Stimulated activated CD4-positive, alpha-beta T cell treated with anti-CD3 and anti-CD28 coated beads, Interleukin-15, amount 100 ng/mL, for 1 hour (primary cell): ENCODE data around the gene BCAS3.

Experiments used
- DNase-seq, 2 donors: peaks; one replicate each; pipeline ENCODE4 v3.0.0-alpha.2; 2020; ENCODE audit warnings: low read depth in 1 of 2, low spot score in 1 of 2

Gene BCAS3

DNA sequence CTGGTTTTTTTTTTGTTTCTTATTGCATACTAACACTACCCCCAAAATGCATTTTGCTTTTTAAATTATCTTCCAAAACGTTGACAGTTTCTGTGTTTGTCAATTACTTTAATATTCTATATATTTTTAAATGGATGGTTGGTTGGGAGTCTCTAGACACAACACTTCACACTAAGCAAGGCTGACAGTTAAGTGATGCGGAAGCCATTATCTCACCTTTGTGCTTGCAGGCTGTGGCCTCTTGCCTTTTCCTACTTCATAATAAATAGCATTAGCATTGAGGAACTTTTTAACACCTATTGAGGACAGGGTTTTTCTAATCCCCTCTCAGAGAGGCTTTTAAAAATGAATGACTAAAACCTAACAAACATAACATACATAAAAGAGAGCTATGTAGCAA, 441.2 kb downstream of the BCAS3 start:
- DNase-seq: no peak

DNA sequence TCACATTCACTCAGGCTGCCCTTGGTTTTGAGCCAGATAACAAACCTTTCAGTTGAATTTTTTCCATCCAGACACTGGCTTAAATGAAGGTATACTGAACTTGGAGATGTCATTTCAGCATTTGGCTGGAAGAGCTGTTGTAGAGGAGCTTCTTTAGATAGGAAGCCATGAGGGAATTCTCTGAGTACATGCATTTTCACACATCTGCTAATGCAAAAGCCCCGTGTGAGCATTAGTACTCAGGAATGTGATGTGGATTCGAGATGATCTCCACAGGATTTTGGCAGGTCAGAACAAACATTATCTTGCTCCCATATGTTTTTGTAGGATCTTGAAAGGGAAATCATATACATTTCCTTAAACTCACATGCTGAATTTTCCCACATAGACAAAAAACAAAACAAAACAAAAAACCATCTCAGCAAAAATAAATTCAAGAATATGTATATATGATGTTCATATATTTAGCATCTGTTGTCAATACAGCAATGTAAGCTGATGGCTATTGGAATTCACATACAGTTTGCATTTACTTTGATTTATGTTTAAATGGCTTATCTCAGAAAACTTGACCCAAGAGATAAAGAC, 444.8 kb downstream of the BCAS3 start:
- no peak for DNase-seq

- no peak for DNase-seq
These were observed 446.9 kb downstream of the BCAS3 start for GRCh38 chr17:61124562-61124961.

DNA sequence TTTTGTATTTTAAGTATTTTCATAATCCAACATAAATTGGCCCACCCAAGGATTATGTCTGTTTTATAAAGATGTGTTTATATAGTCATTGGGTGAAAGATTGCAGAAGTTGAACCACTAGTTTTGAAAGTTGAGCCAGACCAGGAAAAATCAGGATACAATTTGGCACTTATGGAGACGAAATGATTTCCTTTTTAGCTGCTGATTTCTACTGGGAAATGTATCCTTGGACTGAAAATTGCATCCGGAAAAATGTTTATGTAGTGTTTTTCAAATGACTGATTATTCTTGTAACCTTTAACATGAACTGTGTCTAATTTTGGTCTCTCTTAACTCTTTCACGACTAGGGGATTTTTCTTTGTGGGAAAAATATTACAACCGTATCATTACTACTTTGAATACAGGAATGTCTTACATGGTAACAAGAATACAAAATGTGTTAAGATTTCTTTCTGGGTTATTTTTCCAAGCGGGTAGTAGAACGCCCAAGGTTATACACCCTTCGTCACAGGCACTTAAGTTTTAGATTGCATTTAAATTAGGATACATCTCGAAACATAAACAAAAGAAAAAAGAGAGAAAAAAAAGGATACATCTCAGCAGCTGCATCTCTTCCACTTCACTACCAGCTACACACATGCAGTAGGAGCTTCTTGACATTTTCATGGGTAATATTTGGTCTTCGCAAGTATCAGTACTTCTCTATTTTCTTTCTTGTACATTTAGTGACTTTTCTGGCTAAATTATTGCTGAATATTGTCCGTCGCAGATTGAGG, 449.0 kb downstream of the BCAS3 start:
- no peak for DNase-seq

- no peak for DNase-seq
These were observed 450.3 kb downstream of the BCAS3 start for GRCh38 chr17:61127960-61128359.

DNA sequence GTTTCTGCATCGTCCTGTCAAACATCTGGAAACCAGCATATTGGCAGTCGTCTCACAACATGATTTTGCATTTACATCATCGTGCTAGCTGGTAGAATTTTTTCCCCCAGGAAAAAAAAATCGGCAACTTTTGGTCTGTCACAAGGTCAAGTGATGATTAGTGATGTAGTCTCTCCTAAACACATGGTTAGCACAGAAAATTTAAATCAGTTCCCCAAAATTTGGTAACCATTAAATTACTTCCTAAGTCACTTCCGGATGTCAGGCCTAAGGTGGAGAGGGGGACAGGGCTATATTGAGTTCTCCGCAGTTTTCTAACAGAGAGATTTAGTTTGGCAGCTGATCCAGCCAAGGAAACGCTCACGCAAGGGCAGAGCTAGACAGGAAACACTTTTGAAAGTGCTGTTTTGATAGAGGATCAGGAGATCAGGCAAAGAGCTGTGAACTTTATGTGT, 451.0 kb downstream of the BCAS3 start:
- no peak for DNase-seq

GRCh38 chr17:61129267-61130254, 451.9 kb downstream of the BCAS3 start:
- no peak for DNase-seq

GRCh38 chr17:61130330-61130729, 452.7 kb downstream of the BCAS3 start:
- DNase-seq: no peak

- DNase-seq: no peak
These were observed 453.9 kb downstream of the BCAS3 start for GRCh38 chr17:61131585-61131984.

GRCh38 chr17:61132524-61132923, 454.9 kb downstream of the BCAS3 start:
- DNase-seq: no peak

DNA sequence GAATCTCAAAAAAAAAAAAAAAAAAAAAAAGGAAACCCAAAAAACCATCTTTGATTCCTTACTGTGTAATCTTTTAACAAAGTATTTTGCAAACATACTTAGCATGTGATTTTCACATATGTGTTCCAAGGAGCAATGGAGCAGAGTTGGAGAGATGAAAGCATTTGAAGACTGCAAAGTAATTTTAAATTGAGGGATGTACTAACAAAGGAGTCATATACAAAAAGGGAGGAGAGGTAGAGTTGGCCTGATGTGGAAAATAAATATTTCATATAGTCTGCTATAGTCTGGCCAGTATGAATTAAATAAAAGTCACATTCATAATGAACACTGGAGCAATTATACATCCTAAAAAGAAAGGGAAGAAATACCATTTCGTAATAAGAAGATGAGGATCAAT, 456.2 kb downstream of the BCAS3 start:
- no peak for DNase-seq

- no peak for DNase-seq
These were observed 457.0 kb downstream of the BCAS3 start for GRCh38 chr17:61134551-61135235.

DNA sequence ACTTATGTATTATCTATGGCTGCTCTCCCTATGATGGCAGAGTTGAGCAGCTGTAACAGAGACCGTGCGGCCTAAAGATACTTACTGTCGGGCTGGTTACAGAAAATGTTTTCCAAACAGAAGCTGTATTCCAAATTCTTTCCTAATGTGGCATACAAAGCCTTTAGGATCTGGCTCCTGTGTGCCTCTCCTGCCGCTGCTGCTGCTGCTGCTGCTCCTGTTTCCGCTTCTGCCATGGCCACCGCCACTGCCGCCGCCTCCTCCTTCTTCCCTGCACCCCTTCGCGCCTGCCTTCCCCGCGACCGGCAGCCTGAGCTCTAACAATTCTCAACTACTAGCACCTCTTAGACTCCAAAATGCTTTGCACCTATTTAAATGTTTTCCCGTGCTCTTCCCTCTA, 458.1 kb downstream of the BCAS3 start:
- DNase-seq: no peak

- no peak for DNase-seq
These were observed 458.6 kb downstream of the BCAS3 start for GRCh38 chr17:61136296-61136695.

DNA sequence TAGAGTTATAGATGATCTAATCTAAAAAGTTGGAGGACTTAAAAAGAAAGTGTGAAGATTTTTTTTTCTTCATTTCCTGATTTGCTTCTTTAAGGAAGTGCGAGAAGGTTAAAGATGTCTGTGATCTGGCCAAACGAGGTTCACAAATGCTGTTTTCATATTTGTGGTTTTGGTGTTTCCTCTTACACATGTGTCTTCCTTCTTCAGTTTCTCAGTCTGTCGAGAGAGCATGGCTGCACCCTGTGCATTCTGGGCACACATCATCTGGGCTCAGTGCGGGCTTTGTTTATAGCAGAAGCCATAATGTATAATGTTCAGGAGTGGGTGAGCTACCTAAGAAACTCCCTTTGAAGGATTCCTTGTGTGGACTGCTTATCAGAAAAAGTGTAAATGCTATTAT, 461.6 kb downstream of the BCAS3 start:
- peak in 1 of 2 donors; percentile 11 for DNase-seq

GRCh38 chr17:61140081-61140786, 462.6 kb downstream of the BCAS3 start:
- no peak for DNase-seq

DNA sequence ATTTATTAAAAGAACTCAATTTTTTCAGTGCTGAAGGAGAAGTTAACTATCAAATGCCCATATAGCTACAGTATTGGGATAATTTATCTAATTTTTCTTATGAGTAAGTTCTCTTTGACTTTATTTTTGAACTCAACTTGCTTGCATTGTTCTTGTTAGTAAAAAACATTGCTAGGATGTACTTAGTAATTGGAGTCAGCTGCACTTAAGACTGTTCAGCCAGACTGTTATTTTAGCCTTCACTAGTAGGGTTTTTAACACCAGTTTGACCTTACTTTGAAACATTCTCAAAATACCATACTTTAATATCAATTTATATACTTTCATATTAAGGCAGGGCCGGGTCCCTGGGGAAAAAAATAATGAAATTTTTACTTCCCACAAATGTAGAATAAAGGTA, 465.4 kb downstream of the BCAS3 start:
- no peak for DNase-seq

GRCh38 chr17:61144137-61144536, 466.5 kb downstream of the BCAS3 start:
- DNase-seq: no peak

DNA sequence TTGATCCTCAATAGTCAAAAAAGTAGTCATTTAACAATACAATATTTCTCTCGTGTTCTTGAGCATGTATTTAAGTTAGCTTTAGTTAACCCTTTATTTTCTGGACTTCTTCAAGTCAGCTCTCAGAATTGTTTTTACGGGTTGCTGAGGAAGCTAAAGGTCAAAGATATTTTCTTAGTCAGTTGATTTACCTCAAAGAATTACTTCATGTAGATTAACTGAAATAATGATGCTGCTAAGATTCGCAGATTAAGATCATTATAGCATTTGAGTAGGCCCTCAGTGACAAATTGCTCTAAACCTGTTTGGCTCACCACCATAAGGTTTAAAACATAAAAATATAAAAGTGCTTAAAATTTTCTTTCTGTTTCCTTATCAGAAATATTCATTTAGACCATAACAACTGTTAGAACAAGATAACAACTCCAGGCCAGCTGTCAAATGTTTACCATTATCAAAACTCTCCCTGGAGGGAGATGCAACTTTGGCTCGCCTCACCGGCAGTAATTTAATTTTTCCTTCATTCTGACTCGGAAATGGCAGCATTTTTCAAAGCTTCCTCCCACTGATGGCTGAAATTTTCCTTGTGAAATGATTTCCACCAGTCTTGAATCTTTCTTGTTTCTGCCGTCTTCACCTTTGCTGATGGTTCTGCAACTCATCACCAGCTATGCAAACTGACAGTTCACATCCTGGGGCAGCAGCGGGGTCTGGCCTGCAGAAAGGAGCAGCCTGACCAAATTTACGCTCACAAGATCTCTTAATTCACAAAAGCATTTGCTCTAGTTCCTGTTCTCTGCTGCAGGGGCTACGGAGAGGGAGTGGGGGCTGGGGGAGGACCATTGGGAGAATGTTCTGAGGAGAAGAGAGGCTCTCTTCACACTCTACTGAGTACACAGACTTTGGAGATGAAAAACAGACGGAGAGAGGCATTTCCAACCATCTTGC, 467.2 kb downstream of the BCAS3 start:
- no peak for DNase-seq
